Vagina (tissue), 2 donors: ENCODE data around the gene RBM23. TPM values are rescaled to one million over a fixed set of nuclear protein-coding genes. Genes with fewer than 3 reads are reported as not detected.

Experiments
- DNase-seq, 2 donors: peaks; one replicate each; pipeline ENCODE4 v3.0.0-alpha.2; 2017; ENCODE audit errors: extremely low spot score in 2 of 2
- H3K27ac ChIP-seq: fragments of 200-600 bp; sonication (generic); one replicate; pipeline ENCODE4 v1.5.1; 2019
- H3K27me3 ChIP-seq: fragments of 200-600 bp; sonication (generic); one replicate; pipeline ENCODE4 v1.5.1; 2019
- H3K36me3 ChIP-seq, 2 donors: fragments of 200-600 bp; sonication (generic); one replicate each; pipeline ENCODE4 v1.5.1; 2017 to 2019
- H3K4me1 ChIP-seq: fragments of 200-600 bp; sonication (generic); one replicate; pipeline ENCODE4 v1.5.1; 2019
- H3K4me3 ChIP-seq, 2 donors: fragments of 200-600 bp; sonication (generic); 1 replicate in 1 of 2; 2 replicates in 1 of 2; pipeline ENCODE4 v1.5.1; 2016 to 2019
- H3K9me3 ChIP-seq: fragments of 200-600 bp; sonication (generic); one replicate; pipeline ENCODE4 v1.5.1; 2019
- POLR2A ChIP-seq, 2 donors: fragments of 450-650 bp; IDR thresholded peaks; one replicate each; pipeline ENCODE4 v1.6.1; 2017; ENCODE audit warnings: antibody characterized with exemption in 2 of 2, mild to moderate bottlenecking in 2 of 2, moderate library complexity in 2 of 2
- POLR2AphosphoS5 ChIP-seq, 2 donors: sonication (generic); formaldehyde crosslinking; IDR thresholded peaks; one replicate each; pipeline ENCODE4 v1.9.0; 2017; ENCODE audit warnings: antibody characterized with exemption in 2 of 2, mild to moderate bottlenecking in 2 of 2, low read depth in 1 of 2; ENCODE audit not compliant: insufficient read depth in 1 of 2
- intact Hi-C: fragments of 100-400 bp; cut with DNase I; formaldehyde crosslinking; loops from one replicate; pipeline ENCODE4 v1.15.1; 2023
- total RNA-seq: library from RNA; depleted of rRNA; stranded (reverse); fragments of >200 nt; gene quantifications from one replicate; pipeline ENCODE4 v1.2.3, GENCODE V29; 2016
- TF ChIP-seq, protein P1 (sequence below), 3 experiments: fragments of 450-650 bp in 2 of 3; fragments of 200-600 bp in 1 of 3; sonication (generic) in 1 of 3; IDR thresholded peaks; one replicate each; pipeline ENCODE4 v1.5.1; 2017 to 2019; ENCODE audit warnings: antibody characterized with exemption in 3 of 3, mild to moderate bottlenecking in 2 of 3, moderate library complexity in 2 of 3

Gene RBM23
- total RNA-seq, 1 donor from 2014 or later, result 68.5 TPM

DNA sequence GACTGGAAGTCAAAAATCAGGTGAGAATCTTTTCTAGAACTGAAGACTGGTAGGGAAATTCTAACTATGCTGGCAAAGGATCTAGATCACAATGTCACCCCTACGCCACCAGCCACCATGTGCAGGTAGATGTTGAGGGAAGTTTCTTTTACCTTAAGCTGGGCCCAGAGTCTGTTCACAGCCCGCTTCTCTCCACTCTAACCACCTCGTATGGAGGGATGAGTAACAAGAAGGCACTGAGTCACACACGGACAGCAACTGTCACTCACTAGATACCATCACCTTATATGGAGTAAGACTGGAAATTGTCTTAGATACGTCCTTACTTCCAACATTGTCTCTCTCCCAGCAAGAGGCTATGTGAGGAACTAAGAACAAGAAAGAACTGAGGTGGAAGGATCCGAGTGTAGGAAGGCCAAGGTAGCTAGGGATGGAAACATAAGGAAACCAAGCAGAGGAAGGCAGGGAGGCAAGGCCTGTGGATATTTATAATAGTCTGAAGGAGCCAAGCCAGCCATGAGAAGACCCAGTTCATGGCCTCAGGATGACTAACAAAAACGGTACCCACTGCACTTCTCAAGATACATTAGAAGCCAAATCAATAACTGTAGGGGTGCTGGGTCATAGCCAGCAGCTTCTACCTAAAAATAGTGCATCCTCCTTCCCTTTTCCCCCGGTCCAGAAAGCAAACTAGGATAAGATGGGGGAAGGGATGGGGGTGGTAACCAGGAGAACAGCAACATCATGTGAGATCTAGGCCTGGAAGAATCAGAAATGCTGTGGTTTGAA, 20.5 kb downstream of the RBM23 start:
- TF ChIP-seq, protein P1, sequence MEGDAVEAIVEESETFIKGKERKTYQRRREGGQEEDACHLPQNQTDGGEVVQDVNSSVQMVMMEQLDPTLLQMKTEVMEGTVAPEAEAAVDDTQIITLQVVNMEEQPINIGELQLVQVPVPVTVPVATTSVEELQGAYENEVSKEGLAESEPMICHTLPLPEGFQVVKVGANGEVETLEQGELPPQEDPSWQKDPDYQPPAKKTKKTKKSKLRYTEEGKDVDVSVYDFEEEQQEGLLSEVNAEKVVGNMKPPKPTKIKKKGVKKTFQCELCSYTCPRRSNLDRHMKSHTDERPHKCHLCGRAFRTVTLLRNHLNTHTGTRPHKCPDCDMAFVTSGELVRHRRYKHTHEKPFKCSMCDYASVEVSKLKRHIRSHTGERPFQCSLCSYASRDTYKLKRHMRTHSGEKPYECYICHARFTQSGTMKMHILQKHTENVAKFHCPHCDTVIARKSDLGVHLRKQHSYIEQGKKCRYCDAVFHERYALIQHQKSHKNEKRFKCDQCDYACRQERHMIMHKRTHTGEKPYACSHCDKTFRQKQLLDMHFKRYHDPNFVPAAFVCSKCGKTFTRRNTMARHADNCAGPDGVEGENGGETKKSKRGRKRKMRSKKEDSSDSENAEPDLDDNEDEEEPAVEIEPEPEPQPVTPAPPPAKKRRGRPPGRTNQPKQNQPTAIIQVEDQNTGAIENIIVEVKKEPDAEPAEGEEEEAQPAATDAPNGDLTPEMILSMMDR (IDR thresholded peaks at IDR 0.05), result no peak
- TF ChIP-seq POLR2A (IDR thresholded peaks at IDR 0.05) (no peak), POLR2AphosphoS5 (IDR thresholded peaks at IDR 0.05; ENCODE audit: insufficient read depth in 1 of 2, low read depth in 1 of 2) (no peak)
- H3K27ac ChIP-seq, result peak overlapping the region; percentile 18
- H3K27me3 ChIP-seq, result no peaks in the 10 kb centered on the region
- no peak for DNase-seq
- H3K4me1 ChIP-seq, result peaks cover under 1% of the 10 kb centered on the region
- H3K9me3 ChIP-seq, result no peaks in the 10 kb centered on the region
- no peak overlapping the region for H3K4me3 ChIP-seq
- intact Hi-C loops, result no loop called here
- peaks cover 0 to 27% of the 10 kb centered on the region in 2 donors for H3K36me3 ChIP-seq

DNA sequence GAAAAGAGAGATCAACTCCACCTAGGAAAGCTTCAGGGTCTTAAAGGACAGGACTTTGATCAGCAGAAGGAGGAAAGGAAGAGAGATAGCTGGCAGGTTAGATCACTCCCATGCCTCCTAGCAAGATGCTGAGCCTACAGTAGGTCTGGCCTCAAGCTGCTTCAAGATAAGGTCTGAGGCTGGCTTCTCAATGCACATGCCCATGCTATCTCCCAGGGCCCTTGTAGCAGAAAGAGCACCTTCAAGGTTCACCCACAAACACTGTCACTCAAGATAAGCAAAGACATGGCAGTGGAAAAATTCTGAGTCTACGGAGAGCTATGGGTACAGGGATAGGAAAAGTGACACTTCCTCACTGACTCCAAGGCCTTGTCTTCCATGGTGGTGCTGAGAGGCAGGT, 21.6 kb downstream of the RBM23 start:
- TF ChIP-seq POLR2AphosphoS5 (IDR thresholded peaks at IDR 0.05; ENCODE audit: insufficient read depth in 1 of 2, low read depth in 1 of 2), result no peak
- TF ChIP-seq, protein P1 (IDR thresholded peaks at IDR 0.05), result no peak
- TF ChIP-seq POLR2A (IDR thresholded peaks at IDR 0.05), result no peak
- Histone ChIP-seq H3K27ac (no peak overlapping the region), H3K4me1 (no peaks in the 10 kb centered on the region), H3K27me3 (no peaks in the 10 kb centered on the region), H3K4me3 (no peak overlapping the region), H3K36me3 (peaks cover 0 to 18% of the 10 kb centered on the region in 2 donors), H3K9me3 (no peaks in the 10 kb centered on the region)
- intact Hi-C loops, result no loop called here
- no peak for DNase-seq

DNA sequence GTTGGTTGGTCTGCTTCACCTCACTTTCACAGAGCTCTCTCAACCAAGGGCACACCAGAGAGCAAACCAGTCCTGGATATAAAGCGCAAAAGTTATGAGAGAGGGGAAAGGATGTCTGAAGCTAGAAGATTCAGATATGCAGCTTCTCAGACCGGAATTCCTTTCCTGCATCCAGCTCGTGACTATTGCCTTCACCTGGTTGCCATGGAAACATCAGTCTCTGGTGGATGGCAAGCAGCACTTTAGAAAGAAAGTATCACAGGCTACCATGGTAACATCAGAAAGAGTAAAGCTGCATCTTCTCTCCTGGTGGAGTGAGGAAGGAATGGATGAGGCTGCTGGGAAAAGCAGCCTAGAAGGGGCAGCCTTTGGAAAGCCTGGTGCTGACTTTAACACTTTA, 22.2 kb downstream of the RBM23 start:
- peaks cover 0 to 12% of the 10 kb centered on the region in 2 donors for H3K36me3 ChIP-seq
- H3K27me3 ChIP-seq, result no peaks in the 10 kb centered on the region
- DNase-seq, result no peak
- no peak overlapping the region for H3K27ac ChIP-seq
- H3K4me1 ChIP-seq, result no peaks in the 10 kb centered on the region
- intact Hi-C loops, result no loop called here
- no peaks in the 10 kb centered on the region for H3K9me3 ChIP-seq
- H3K4me3 ChIP-seq, result no peak overlapping the region
- TF ChIP-seq POLR2A (IDR thresholded peaks at IDR 0.05), result no peak
- TF ChIP-seq, protein P1 (IDR thresholded peaks at IDR 0.05), result no peak
- TF ChIP-seq POLR2AphosphoS5 (IDR thresholded peaks at IDR 0.05; ENCODE audit: insufficient read depth in 1 of 2, low read depth in 1 of 2), result no peak

DNA sequence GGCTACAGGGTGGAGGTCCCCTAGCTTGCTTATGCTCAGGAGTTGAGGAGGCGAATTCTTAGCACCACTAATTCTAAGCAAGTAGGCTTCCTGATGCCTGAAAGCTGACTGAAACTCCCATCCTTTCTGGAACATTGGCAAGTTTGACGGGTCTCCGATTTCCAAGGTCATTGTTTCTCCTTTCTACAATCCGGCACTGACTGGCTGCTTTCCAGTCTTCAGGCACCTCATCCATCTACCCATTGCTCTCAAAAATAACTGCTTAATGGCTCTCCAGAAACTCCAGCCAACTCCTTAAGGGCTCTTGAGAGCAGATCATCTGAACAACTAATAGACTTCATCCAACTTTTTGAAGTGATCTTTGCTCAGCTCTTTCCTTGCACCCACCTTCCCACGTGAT, 22.6 kb downstream of the RBM23 start:
- TF ChIP-seq, protein P1 (IDR thresholded peaks at IDR 0.05), result no peak
- TF ChIP-seq POLR2A (IDR thresholded peaks at IDR 0.05) (no peak), POLR2AphosphoS5 (IDR thresholded peaks at IDR 0.05; ENCODE audit: insufficient read depth in 1 of 2, low read depth in 1 of 2) (no peak)
- intact Hi-C loops, result no loop called here
- Histone ChIP-seq H3K4me1 (no peaks in the 10 kb centered on the region), H3K36me3 (peaks cover 0 to 7% of the 10 kb centered on the region in 2 donors), H3K4me3 (no peak overlapping the region), H3K27me3 (no peaks in the 10 kb centered on the region), H3K27ac (no peak overlapping the region), H3K9me3 (no peaks in the 10 kb centered on the region)
- no peak for DNase-seq

DNA sequence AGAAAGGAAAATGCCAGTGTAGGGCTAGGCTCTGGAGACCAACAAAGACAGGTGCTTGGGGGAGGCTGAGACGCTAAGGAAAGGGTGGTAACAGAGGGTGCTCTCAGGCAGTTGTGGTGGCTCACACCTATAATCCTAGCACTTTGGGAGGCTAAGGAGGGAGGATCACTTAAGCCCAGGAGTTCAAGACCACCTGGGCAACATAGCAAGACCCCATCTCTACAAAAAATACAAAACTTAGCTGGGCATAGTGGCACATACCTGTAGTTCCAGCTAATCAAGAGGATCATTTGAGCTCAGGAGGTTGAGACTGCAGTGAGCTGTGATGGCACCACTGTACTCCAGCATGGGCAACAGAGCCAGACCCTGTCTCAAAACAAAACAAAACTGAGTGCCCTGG, 23.5 kb downstream of the RBM23 start:
- DNase-seq, result no peak
- intact Hi-C loops, result no loop called here
- Histone ChIP-seq H3K4me1 (no peaks in the 10 kb centered on the region), H3K36me3 (no peaks in the 10 kb centered on the region), H3K9me3 (no peaks in the 10 kb centered on the region), H3K4me3 (no peak overlapping the region), H3K27ac (no peak overlapping the region), H3K27me3 (no peaks in the 10 kb centered on the region)
- no peak for TF ChIP-seq POLR2A (IDR thresholded peaks at IDR 0.05)
- TF ChIP-seq, protein P1 (IDR thresholded peaks at IDR 0.05), result no peak
- TF ChIP-seq POLR2AphosphoS5 (IDR thresholded peaks at IDR 0.05; ENCODE audit: insufficient read depth in 1 of 2, low read depth in 1 of 2), result no peak
